Esophagus muscularis mucosa (tissue), 4 donors: ENCODE results near the gene HSPA12B. TPM values are rescaled to one million over a fixed set of nuclear protein-coding genes. Genes with fewer than 3 reads are reported as not detected.

Source experiments
- DNase-seq: peaks from one replicate; pipeline ENCODE4 v3.0.0-alpha.2; 2017; ENCODE audit errors: extremely low spot score
- H3K27ac ChIP-seq, 4 donors: fragments of 200-600 bp; sonication (generic); replicated peaks in 1 of 4; 1 replicate in 3 of 4; 2 replicates in 1 of 4; pipeline ENCODE4 v1.5.1; 2016 to 2019; ENCODE audit warnings: mild to moderate bottlenecking in 1 of 4
- H3K27me3 ChIP-seq, 4 donors: fragments of 200-600 bp; sonication (generic); one replicate each; pipeline versions ENCODE4 v1.5.1 to v1.6.0; 2016 to 2019
- H3K36me3 ChIP-seq, 4 donors: fragments of 200-600 bp; sonication (generic); one replicate each; pipeline ENCODE4 v1.5.1; 2016 to 2019
- H3K4me1 ChIP-seq, 4 donors: fragments of 200-600 bp; sonication (generic); one replicate each; pipeline ENCODE4 v1.5.1; 2016 to 2019
- H3K4me3 ChIP-seq, 4 donors: fragments of 200-600 bp; sonication (generic); 1 replicate in 2 of 4; 2 replicates in 2 of 4; pipeline ENCODE4 v1.5.1; 2016 to 2019; ENCODE audit warnings: mild to moderate bottlenecking in 4 of 4, moderate library complexity in 1 of 4
- H3K9me3 ChIP-seq, 4 donors: fragments of 200-600 bp; sonication (generic); 1 replicate in 3 of 4; 2 replicates in 1 of 4; pipeline ENCODE4 v1.5.1; 2016 to 2019
- CTCF ChIP-seq, 3 experiments: fragments of 200-600 bp in 2 of 3; fragments of 450-650 bp in 1 of 3; sonication (generic) in 2 of 3; IDR thresholded peaks; one replicate each; pipeline ENCODE4 v1.5.1; 2017 to 2019; ENCODE audit warnings: antibody characterized with exemption in 3 of 3, mild to moderate bottlenecking in 2 of 3, moderate library complexity in 1 of 3
- EP300 ChIP-seq: sonication (generic); formaldehyde crosslinking; IDR thresholded peaks from one replicate; pipeline ENCODE4 v1.6.1; 2017; ENCODE audit warnings: antibody characterized with exemption
- POLR2A ChIP-seq: fragments of 450-650 bp; IDR thresholded peaks from one replicate; pipeline ENCODE4 v1.6.1; 2017; ENCODE audit warnings: antibody characterized with exemption, moderate library complexity, mild to moderate bottlenecking, low read depth
- POLR2AphosphoS5 ChIP-seq, 2 donors: sonication (generic); formaldehyde crosslinking; IDR thresholded peaks; one replicate each; pipeline ENCODE4 v1.6.1; 2017; ENCODE audit warnings: antibody characterized with exemption in 2 of 2
- WGBS: methylation state at CpG from one replicate; pipeline ENCODE4 v1.1.5; 2018; 5-methylcytosine and 5-hydroxymethylcytosine counted together
- intact Hi-C: fragments of 100-400 bp; cut with DNase I; formaldehyde crosslinking; loops from one replicate; pipeline ENCODE4 v1.15.1; 2023
- total RNA-seq, 4 donors: library from RNA; depleted of rRNA; stranded (reverse); fragments of >200 nt; gene quantifications; one replicate each; pipeline versions ENCODE4 v1.1.0 to v1.2.1, GENCODE V29; 2016

The HSPA12B gene
- total RNA-seq, 4 donors from 2014 or later = 8.9 to 22.2 (median 16.4) TPM

GRCh38 chr20:3763671-3764601, 31.5 kb downstream of the HSPA12B start:
- no peaks in the 10 kb centered on the region for H3K9me3 ChIP-seq
- intact Hi-C loops = no loop called here
- H3K4me3 ChIP-seq = no peak overlapping the region
- peaks cover 0 to 7% (median 3%) of the 10 kb centered on the region in 4 donors for H3K36me3 ChIP-seq
- WGBS = 85% methylated on average over 5 of the region's 8 CpGs
- peaks cover 23 to 93% (median 91%) of the 10 kb centered on the region in 4 donors for H3K4me1 ChIP-seq
- no peak for DNase-seq
- peak overlapping the region; percentile 64 to 97 (median 92) for H3K27ac ChIP-seq
- H3K27me3 ChIP-seq = no peaks in the 10 kb centered on the region
- TF ChIP-seq POLR2A (no peak), EP300 (no peak), CTCF (IDR thresholded peaks at IDR 0.05) (no peak), POLR2AphosphoS5 (IDR thresholded peaks at IDR 0.05) (no peak)

- TF ChIP-seq EP300 = no peak
- TF ChIP-seq POLR2AphosphoS5 (IDR thresholded peaks at IDR 0.05) = no peak
- no peak for TF ChIP-seq CTCF (IDR thresholded peaks at IDR 0.05)
- TF ChIP-seq POLR2A = no peak
- peak overlapping the region; percentile 34 to 97 (median 92) for H3K27ac ChIP-seq
These were observed 32.2 kb downstream of the HSPA12B start for GRCh38 chr20:3764659-3765058.

GRCh38 chr20:3765171-3765882, 32.8 kb downstream of the HSPA12B start:
- intact Hi-C loops = no loop called here
- TF ChIP-seq CTCF (IDR thresholded peaks at IDR 0.05) (no peak), POLR2AphosphoS5 (IDR thresholded peaks at IDR 0.05) (no peak), EP300 (no peak), POLR2A (no peak)
- peak overlapping the region; percentile 76 to 97 (median 92) for H3K27ac ChIP-seq
- H3K4me3 ChIP-seq = peak overlapping the region in 3 of 4 donors; percentile 11 to 83 (median 72)
- no peaks in the 10 kb centered on the region for H3K27me3 ChIP-seq
- no peaks in the 10 kb centered on the region for H3K9me3 ChIP-seq
- no peak for DNase-seq
- 57% methylated on average over 2 of the region's 3 CpGs for WGBS
- H3K4me1 ChIP-seq = peaks cover 28 to 88% (median 86%) of the 10 kb centered on the region in 4 donors
- peaks cover 0 to 4% (median 0%) of the 10 kb centered on the region in 4 donors for H3K36me3 ChIP-seq

More at GRCh38 chr20:3764659-3765058, 32.2 kb downstream of the HSPA12B start:
- Histone ChIP-seq H3K4me1 (peaks cover 28 to 94% (median 91%) of the 10 kb centered on the region in 4 donors), H3K27me3 (no peaks in the 10 kb centered on the region), H3K9me3 (no peaks in the 10 kb centered on the region), H3K4me3 (peak overlapping the region in 1 of 4 donors; percentile 72), H3K36me3 (peaks cover 0 to 4% (median under 1%) of the 10 kb centered on the region in 4 donors)
- WGBS = 70% methylated on average over 3 of the region's 3 CpGs
- DNase-seq = no peak
- intact Hi-C loops = no loop called here

GRCh38 chr20:3766422-3767109, 34.1 kb downstream of the HSPA12B start:
- peak overlapping the region; percentile 68 to 83 (median 70) for H3K4me3 ChIP-seq
- H3K36me3 ChIP-seq = peaks cover 0 to 3% (median 0%) of the 10 kb centered on the region in 4 donors
- no peaks in the 10 kb centered on the region for H3K9me3 ChIP-seq
- H3K4me1 ChIP-seq = peaks cover 28 to 77% (median 75%) of the 10 kb centered on the region in 4 donors
- no peaks in the 10 kb centered on the region for H3K27me3 ChIP-seq
- peak overlapping the region; percentile 76 to 97 (median 92) for H3K27ac ChIP-seq
- intact Hi-C loops = no loop called here
- TF ChIP-seq EP300 (no peak), CTCF (IDR thresholded peaks at IDR 0.05) (no peak), POLR2AphosphoS5 (IDR thresholded peaks at IDR 0.05) (no peak), POLR2A (no peak)
- 11% methylated on average over 8 of the region's 9 CpGs for WGBS
- DNase-seq = no peak
